T47D (cell line): Measurements from ENCODE around the gene LRP8.

Source experiments
- DNase-seq, 2 experiments: peaks; one replicate each; pipeline versions ENCODE4 v3.0.0 to v3.0.0-alpha.2; 2011 to 2012; ENCODE audit warnings: low read depth in 1 of 2, low spot score in 1 of 2
- JUND ChIP-seq: IDR thresholded peaks from 2 replicates; pipeline ENCODE4 v1.6.1; 2012; ENCODE audit warnings: low read depth
- in situ Hi-C: cut with HindIII; loops from 2 replicates; pipeline ENCODE4 v1.10.0; 2016; ENCODE audit warnings: low sequenced_read_pairs, low pct_unique_long_range_greater_than_20kb

Gene LRP8

GRCh38 chr1:53203466-53203865 lies 124.4 kb downstream of the LRP8 start:
- in situ Hi-C loops, result no loop called here
- no peak for TF ChIP-seq JUND
- DNase-seq, result no peak

- no peak for TF ChIP-seq JUND
- in situ Hi-C loops, result no loop called here
- no peak for DNase-seq
Observed at GRCh38 chr1:53198241-53198651, 129.6 kb downstream of the LRP8 start.

GRCh38 chr1:53197291-53198200 lies 130.3 kb downstream of the LRP8 start:
- no peak for DNase-seq
- no peak for TF ChIP-seq JUND
- in situ Hi-C loops, result no loop called here

- no peak for TF ChIP-seq JUND
- peak; percentile 81 to 85 for DNase-seq
- in situ Hi-C loops, result no loop called here
Observed at GRCh38 chr1:53196485-53197290, 131.2 kb downstream of the LRP8 start, which contains the start of gene CPT2. TSS of gene CPT2 (plus strand) at chr1:53196824. CDS start at chr1:53196944, 120 bp downstream.

GRCh38 chr1:53196017-53196484 lies 131.8 kb downstream of the LRP8 start:
- TF ChIP-seq JUND, result no peak
- in situ Hi-C loops, result no loop called here
- DNase-seq, result no peak

- TF ChIP-seq JUND, result no peak
- in situ Hi-C loops, result no loop called here
- DNase-seq, result no peak
Observed at GRCh38 chr1:53195246-53196016, 132.4 kb downstream of the LRP8 start.
